OCI-LY1 (cell line): Measurements from ENCODE around the gene ALDH4A1.

Source experiments
- H2AFZ ChIP-seq: fragments of 200-600 bp; sonication (generic), shearing (Covaris generic); 2 replicates; pipeline ENCODE4 v1.6.0; 2014; ENCODE audit warnings: antibody characterized with exemption, mild to moderate bottlenecking, low read length
- H3F3A ChIP-seq: fragments of 200-600 bp; sonication (generic), shearing (Covaris generic); 2 replicates; pipeline ENCODE4 v1.6.0; 2014; ENCODE audit warnings: mild to moderate bottlenecking, antibody characterized with exemption, low read length, moderate library complexity; ENCODE audit not compliant: insufficient read depth
- H3K27ac ChIP-seq: fragments of 200-600 bp; sonication (generic); 2 replicates; pipeline ENCODE4 v1.5.1; 2014; ENCODE audit warnings: low read length, mixed run types, mild to moderate bottlenecking, low read depth; ENCODE audit not compliant: poor library complexity, severe bottlenecking
- H3K27me3 ChIP-seq: fragments of 200-600 bp; sonication (generic); 2 replicates; pipeline ENCODE4 v1.6.0; 2014; ENCODE audit warnings: antibody characterized with exemption, mild to moderate bottlenecking, low read length, moderate library complexity; ENCODE audit not compliant: insufficient read depth
- H3K36me3 ChIP-seq: fragments of 200-600 bp; sonication (generic); 2 replicates; pipeline ENCODE4 v1.6.1; 2014; ENCODE audit warnings: mild to moderate bottlenecking, antibody characterized with exemption, low read length, moderate library complexity, mixed read lengths; ENCODE audit not compliant: insufficient read depth
- H3K4me1 ChIP-seq: fragments of 200-600 bp; sonication (generic); 2 replicates; pipeline ENCODE4 v1.5.1; 2014; ENCODE audit warnings: mild to moderate bottlenecking, low read length, moderate library complexity; ENCODE audit not compliant: insufficient read depth, severe bottlenecking
- H3K4me2 ChIP-seq: fragments of 200-600 bp; sonication (generic), shearing (Covaris generic); 2 replicates; pipeline ENCODE4 v1.6.1; 2014; ENCODE audit warnings: low read length
- H3K4me3 ChIP-seq: fragments of 200-600 bp; sonication (generic); 2 replicates; pipeline ENCODE4 v1.5.1; 2014; ENCODE audit warnings: low read length, low read depth, mild to moderate bottlenecking, mixed read lengths; ENCODE audit not compliant: poor library complexity, severe bottlenecking
- H3K79me2 ChIP-seq: fragments of 200-600 bp; shearing (Covaris generic); 2 replicates; pipeline ENCODE4 v1.6.1; 2016; ENCODE audit warnings: mixed run types, low read length, mixed read lengths; ENCODE audit not compliant: insufficient read depth
- H3K9ac ChIP-seq: fragments of 200-600 bp; sonication (generic), shearing (Covaris generic); 2 replicates; pipeline ENCODE4 v1.6.1; 2014; ENCODE audit warnings: mild to moderate bottlenecking, low read length, mixed read lengths
- H3K9me2 ChIP-seq: fragments of 200-600 bp; sonication (generic), shearing (Covaris generic); 2 replicates; pipeline ENCODE4 v1.6.1; 2014; ENCODE audit warnings: low read depth, mild to moderate bottlenecking, low read length, mixed read lengths
- H3K9me3 ChIP-seq: fragments of 200-600 bp; shearing (Covaris generic); 2 replicates; pipeline ENCODE4 v1.6.1; 2014; ENCODE audit warnings: low read length, mixed read lengths
- H4K20me1 ChIP-seq: fragments of 200-600 bp; sonication (generic), shearing (Covaris generic); 2 replicates; pipeline ENCODE4 v1.6.0; 2016; ENCODE audit warnings: mild to moderate bottlenecking, low read length; ENCODE audit not compliant: insufficient read depth
- CTCF ChIP-seq: fragments of 200-600 bp; sonication (generic), shearing (Covaris generic); IDR thresholded peaks from 2 replicates; pipeline ENCODE4 v1.5.1; 2017; ENCODE audit warnings: mild to moderate bottlenecking, antibody characterized with exemption, low read length, moderate library complexity, mixed read lengths
- EZH2 ChIP-seq: fragments of 200-600 bp; sonication (generic), shearing (Covaris generic); IDR thresholded peaks from 2 replicates; pipeline ENCODE4 v1.8.0; 2017; ENCODE audit warnings: borderline replicate concordance, mixed run types, mild to moderate bottlenecking, antibody characterized with exemption, low read length, moderate library complexity, mixed read lengths

ALDH4A1 gene

GRCh38 chr1:18858070-18858688 lies 44.2 kb downstream of the ALDH4A1 start:
- Histone ChIP-seq H3F3A (no peaks in the 10 kb centered on the region), H3K9ac (no peak overlapping the region), H3K79me2 (no peaks in the 10 kb centered on the region), H3K4me2 (no peak overlapping the region), H3K4me3 (no peak overlapping the region), H3K36me3 (no peaks in the 10 kb centered on the region), H3K27me3 (no peaks in the 10 kb centered on the region; the same call in 1 of the 2 replicates), H3K4me1 (no peaks in the 10 kb centered on the region), H4K20me1 (no peaks in the 10 kb centered on the region), H2AFZ (no peak overlapping the region), H3K9me3 (no peaks in the 10 kb centered on the region), H3K27ac (no peak overlapping the region), H3K9me2 (no peaks in the 10 kb centered on the region)
- TF ChIP-seq CTCF (no peak), EZH2 (no peak)

- Histone ChIP-seq H3K27me3 (no peaks in the 10 kb centered on the region; the same call in 1 of the 2 replicates), H3K9me2 (no peaks in the 10 kb centered on the region), H3K4me2 (no peak overlapping the region), H3K79me2 (no peaks in the 10 kb centered on the region), H3K9ac (no peak overlapping the region), H2AFZ (no peak overlapping the region), H4K20me1 (no peaks in the 10 kb centered on the region), H3K36me3 (no peaks in the 10 kb centered on the region), H3F3A (no peaks in the 10 kb centered on the region), H3K27ac (no peak overlapping the region), H3K4me3 (no peak overlapping the region), H3K9me3 (no peaks in the 10 kb centered on the region), H3K4me1 (no peaks in the 10 kb centered on the region)
- TF ChIP-seq CTCF (no peak), EZH2 (no peak)
These were observed 45.9 kb downstream of the ALDH4A1 start for GRCh38 chr1:18856435-18856834.

- H3F3A ChIP-seq = no peaks in the 10 kb centered on the region
- H3K9ac ChIP-seq = no peak overlapping the region
These were observed 46.8 kb downstream of the ALDH4A1 start for GRCh38 chr1:18855573-18855972.

More at GRCh38 chr1:18855573-18855972, 46.8 kb downstream of the ALDH4A1 start:
- Histone ChIP-seq H3K4me1 (no peaks in the 10 kb centered on the region), H3K27ac (no peak overlapping the region), H4K20me1 (no peaks in the 10 kb centered on the region), H2AFZ (no peak overlapping the region), H3K4me2 (no peak overlapping the region), H3K36me3 (no peaks in the 10 kb centered on the region), H3K4me3 (no peak overlapping the region), H3K9me3 (no peaks in the 10 kb centered on the region), H3K79me2 (no peaks in the 10 kb centered on the region), H3K27me3 (no peaks in the 10 kb centered on the region; the same call in 1 of the 2 replicates), H3K9me2 (no peaks in the 10 kb centered on the region)
- TF ChIP-seq CTCF (no peak), EZH2 (no peak)
